ENCODE results near the gene OR4C16.

Gene OR4C16, protein sequence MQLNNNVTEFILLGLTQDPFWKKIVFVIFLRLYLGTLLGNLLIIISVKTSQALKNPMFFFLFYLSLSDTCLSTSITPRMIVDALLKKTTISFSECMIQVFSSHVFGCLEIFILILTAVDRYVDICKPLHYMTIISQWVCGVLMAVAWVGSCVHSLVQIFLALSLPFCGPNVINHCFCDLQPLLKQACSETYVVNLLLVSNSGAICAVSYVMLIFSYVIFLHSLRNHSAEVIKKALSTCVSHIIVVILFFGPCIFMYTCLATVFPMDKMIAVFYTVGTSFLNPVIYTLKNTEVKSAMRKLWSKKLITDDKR

DNA sequence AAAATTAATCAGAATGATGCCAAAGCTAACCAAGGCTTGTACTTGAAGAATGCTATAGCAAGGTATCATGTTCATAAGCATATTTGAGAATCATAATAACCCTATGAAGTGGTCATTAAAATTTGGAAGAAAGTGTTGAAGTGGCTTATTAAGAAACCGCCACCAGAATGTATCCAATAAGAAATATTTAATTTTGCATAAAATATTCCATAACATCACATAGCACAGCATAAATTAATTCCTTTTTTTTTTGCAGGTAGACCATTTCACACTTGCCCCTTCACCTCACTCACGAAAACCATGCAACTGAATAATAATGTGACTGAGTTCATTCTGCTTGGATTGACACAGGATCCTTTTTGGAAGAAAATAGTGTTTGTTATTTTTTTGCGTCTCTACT is at the start of gene OR4C16:
Gene OR4C16 (plus strand): TSS at position 301 of the 400 bp plus-strand sequence. CDS start 0 bp downstream, at position 301.
- DNase-seq (ENCODE audit: low read depth in 1 of 2, low spot score in 1 of 2): no peak

DNA sequence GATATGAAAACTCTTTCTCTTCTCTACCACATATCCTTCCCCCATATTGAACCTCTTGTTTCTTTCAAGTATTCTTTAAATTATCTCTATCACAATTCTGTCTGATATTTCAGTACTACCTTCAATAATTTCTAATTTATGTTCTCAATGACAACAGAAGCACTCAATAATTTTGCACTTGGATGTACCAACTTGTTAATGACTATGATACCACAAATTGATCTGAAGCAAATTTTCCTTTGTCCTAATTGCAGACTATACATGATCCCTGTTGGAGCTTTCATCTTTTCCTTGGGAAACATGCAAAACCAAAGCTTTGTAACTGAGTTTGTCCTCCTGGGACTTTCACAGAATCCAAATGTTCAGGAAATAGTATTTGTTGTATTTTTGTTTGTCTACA is 17.8 kb upstream of the OR4C16 start, which contains the start of gene OR4C15:
Gene OR4C15 (plus strand): TSS at position 301 of the 400 bp plus-strand sequence. CDS start 0 bp downstream, at position 301.
- no peak for DNase-seq (ENCODE audit: low read depth in 1 of 2, low spot score in 1 of 2)

DNA sequence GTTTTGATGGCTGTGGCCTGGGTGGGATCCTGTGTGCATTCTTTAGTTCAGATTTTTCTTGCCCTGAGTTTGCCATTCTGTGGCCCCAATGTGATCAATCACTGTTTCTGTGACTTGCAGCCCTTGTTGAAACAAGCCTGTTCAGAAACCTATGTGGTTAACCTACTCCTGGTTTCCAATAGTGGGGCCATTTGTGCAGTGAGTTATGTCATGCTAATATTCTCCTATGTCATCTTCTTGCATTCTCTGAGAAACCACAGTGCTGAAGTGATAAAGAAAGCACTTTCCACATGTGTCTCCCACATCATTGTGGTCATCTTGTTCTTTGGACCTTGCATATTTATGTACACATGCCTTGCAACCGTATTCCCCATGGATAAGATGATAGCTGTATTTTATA is 620 bp downstream of the OR4C16 start:
- no peak for DNase-seq (ENCODE audit: low read depth in 1 of 2, low spot score in 1 of 2)

DNA sequence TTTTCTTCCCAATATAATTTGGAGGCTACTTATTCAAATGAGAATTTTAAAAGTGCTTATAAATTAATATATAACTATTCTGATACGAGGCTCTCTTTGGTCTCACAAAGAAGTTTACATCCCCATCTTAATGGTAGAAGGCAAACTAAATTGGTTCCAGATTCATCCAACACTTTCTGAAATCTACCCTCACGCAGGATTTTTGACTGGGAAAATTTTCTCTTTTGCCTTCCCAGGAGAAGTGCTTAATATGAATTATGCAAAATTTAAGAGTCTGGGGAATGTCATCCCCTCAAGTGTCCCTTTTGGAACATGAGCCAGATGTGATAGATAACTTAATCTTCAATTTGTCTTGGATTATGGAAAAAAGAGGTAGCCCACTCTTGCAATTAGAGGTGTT is 35.6 kb downstream of the OR4C16 start, which contains the start of gene OR4C11:
Gene OR4C11 (minus strand): TSS at position 101 of the 400 bp plus-strand sequence. CDS start 3,272 bp downstream, outside the sequence.
- no peak for DNase-seq (ENCODE audit: low read depth in 1 of 2, low spot score in 1 of 2)
